H1 (cell line): ENCODE data around the gene SMARCC1. TPM values are rescaled to one million over a fixed set of nuclear protein-coding genes. Genes with fewer than 3 reads are reported as not detected.

Experiments used
- ASH2L ChIP-seq: fragments of 200-600, 300-600 bp; sonication (generic); IDR thresholded peaks from one replicate; pipeline ENCODE4 v1.7.1; 2017; ENCODE audit warnings: low read length
- CEBPB ChIP-seq: IDR thresholded peaks from 2 replicates; pipeline ENCODE4 v1.6.1; 2012; ENCODE audit warnings: low read depth, low read length
- CHD7 ChIP-seq: fragments of 300-600 bp; sonication (generic); IDR thresholded peaks from 2 replicates; pipeline ENCODE4 v1.7.1; 2012; ENCODE audit warnings: low read length, moderate library complexity, mild to moderate bottlenecking, inconsistent platforms; ENCODE audit not compliant: insufficient replicate concordance
- GABPA ChIP-seq: IDR thresholded peaks from 2 replicates; pipeline ENCODE4 v1.6.1; 2011; ENCODE audit warnings: mild to moderate bottlenecking, low read length, moderate library complexity, borderline replicate concordance; ENCODE audit not compliant: insufficient read depth
- GTF2F1 ChIP-seq: IDR thresholded peaks from 2 replicates; pipeline ENCODE4 v1.6.1; 2012; ENCODE audit warnings: low read depth, low read length, improper control_type of control experiment, borderline replicate concordance
- SP4 ChIP-seq: IDR thresholded peaks from 2 replicates; pipeline ENCODE4 v1.6.1; 2012; ENCODE audit warnings: low read length, inconsistent platforms
- SUZ12 ChIP-seq: fragments of 200-600 bp; sonication (generic); IDR thresholded peaks from 2 replicates; pipeline ENCODE4 v1.6.1; 2012; ENCODE audit warnings: mild to moderate bottlenecking, inconsistent platforms, low read length, moderate library complexity, mixed read lengths
- TCF12 ChIP-seq: IDR thresholded peaks from 2 replicates; pipeline ENCODE4 v1.6.1; 2011; ENCODE audit warnings: low read depth, mild to moderate bottlenecking, low read length
- TEAD4 ChIP-seq: IDR thresholded peaks from 2 replicates; pipeline ENCODE4 v1.6.1; 2012; ENCODE audit warnings: low read depth, low read length, inconsistent platforms, mixed read lengths
- USF2 ChIP-seq: IDR thresholded peaks from 2 replicates; pipeline ENCODE4 v1.6.1; 2011; ENCODE audit warnings: low read length, improper control_type of control experiment
- polyA plus RNA-seq, 7 experiments: library from polyadenylated mRNA; depleted of rRNA in 3 of 7; stranded (reverse) in 5 of 7; unstranded in 2 of 7; fragments of >200 nt in 5 of 7; fragments of 200-250 nt in 2 of 7; gene quantifications; 1 replicate in 5 of 7; 2 replicates in 1 of 7; 4 replicates in 1 of 7; pipeline versions ENCODE4 v1.2.1 to v1.2.3, GENCODE V29; 2011 to 2013; ENCODE audit warnings: missing spikeins in 2 of 7, mixed read lengths in 2 of 7
- total RNA-seq: library from RNA; stranded (reverse); fragmentation: NEBNext Ultra II Directional; extraction: Animal tissue kit (Norgen Biotek cat#: 25700); gene quantifications from 2 replicates; pipeline ENCODE4 v1.2.1, GENCODE V29; 2021
- TF ChIP-seq, protein P1 (sequence below): IDR thresholded peaks from 2 replicates; pipeline ENCODE4 v1.6.1; 2012; ENCODE audit warnings: inconsistent platforms

The SMARCC1 gene
- total and polyA plus RNA-seq, 2 of the 8 experiments (the other 6 are each of a cell fraction or from before 2014, with no cell fraction given), result 64.1 to 335 TPM

GRCh38 chr3:47614788-47615187, 166.9 kb downstream of the SMARCC1 start (continued):
- no peak for TF ChIP-seq CHD7
- TF ChIP-seq SUZ12, result no peak
- no peak for TF ChIP-seq TEAD4
- TF ChIP-seq, protein P1, sequence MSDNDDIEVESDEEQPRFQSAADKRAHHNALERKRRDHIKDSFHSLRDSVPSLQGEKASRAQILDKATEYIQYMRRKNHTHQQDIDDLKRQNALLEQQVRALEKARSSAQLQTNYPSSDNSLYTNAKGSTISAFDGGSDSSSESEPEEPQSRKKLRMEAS, result no peak
- TF ChIP-seq ASH2L, result no peak
- TF ChIP-seq GTF2F1, result no peak
- no peak for TF ChIP-seq GABPA
- no peak for TF ChIP-seq TCF12
- no peak for TF ChIP-seq USF2
- TF ChIP-seq SP4, result no peak
- no peak for TF ChIP-seq CEBPB
